CD4-positive, alpha-beta T cell treated with Interleukin-12 subunit alpha and Interleukin-12 subunit beta, for 1 hour (primary cell): ENCODE data around the gene LCT.
"Not testable (repeated sequence)": the region's sequence is repeated elsewhere in the genome, so short reads cannot be mapped to it uniquely, and the experiment has no call there.

Experiments used
- DNase-seq: peaks from one replicate; pipeline ENCODE4 v3.0.0-alpha.2; 2020

The LCT gene

DNA sequence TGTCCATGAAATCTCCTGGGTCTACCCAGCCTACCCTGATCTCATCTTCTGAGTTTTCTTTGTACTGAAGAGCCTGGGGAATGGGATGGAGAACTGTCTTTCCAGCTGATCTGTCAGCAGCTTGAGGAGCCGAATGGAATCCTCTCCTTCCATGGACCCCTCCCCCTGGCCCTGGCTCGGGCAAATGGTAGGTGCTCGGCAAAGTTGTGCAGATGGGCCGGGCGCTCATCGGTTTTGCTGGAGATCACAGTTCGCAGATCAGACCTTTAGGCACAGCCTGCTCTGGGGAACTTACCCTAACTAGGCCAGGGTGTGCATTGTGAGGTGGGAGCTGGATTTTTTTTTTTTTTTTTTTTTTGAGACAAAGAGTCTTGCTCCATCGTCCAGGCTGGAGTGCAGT is 40.4 kb downstream of the LCT start:
- no peak for DNase-seq

GRCh38 chr2:135795641-135796040 is 41.3 kb downstream of the LCT start:
- DNase-seq, result not testable (repeated sequence)

DNA sequence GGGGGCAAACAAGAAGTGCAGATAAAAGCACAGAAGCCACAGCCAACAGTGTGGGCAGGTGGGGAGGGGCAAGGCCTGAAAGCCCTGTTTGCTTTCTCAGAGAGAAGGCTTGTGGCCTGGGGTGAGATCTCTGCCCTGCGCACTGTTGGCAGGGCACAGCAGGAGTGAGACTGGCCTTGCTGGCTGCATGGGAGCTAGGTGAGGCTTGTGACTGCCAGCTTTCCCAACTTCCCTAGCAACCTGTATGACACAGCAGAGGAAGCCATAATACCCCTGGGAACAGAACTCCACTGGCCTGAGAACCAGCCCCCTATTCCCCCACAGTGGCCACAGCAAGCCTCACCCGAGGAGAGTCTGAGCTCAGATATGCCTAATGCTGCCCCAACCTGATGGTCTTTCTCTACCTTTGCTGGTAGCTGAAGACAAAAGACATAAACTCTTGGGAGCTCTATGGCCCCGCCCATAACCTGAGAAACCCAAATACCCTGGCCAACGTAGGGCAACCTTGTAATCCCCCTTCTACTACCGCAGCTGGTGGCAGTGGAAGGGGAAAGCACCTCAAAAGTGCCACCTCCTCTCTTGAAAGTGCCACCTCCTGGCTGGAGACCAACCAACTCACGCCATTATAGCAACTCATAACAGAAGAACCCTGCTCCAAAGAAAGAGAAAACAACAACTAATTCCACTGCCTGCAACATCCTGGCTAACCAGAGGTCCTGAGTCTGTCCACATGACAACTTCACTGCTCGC is 44.4 kb downstream of the LCT start:
- no peak for DNase-seq

DNA sequence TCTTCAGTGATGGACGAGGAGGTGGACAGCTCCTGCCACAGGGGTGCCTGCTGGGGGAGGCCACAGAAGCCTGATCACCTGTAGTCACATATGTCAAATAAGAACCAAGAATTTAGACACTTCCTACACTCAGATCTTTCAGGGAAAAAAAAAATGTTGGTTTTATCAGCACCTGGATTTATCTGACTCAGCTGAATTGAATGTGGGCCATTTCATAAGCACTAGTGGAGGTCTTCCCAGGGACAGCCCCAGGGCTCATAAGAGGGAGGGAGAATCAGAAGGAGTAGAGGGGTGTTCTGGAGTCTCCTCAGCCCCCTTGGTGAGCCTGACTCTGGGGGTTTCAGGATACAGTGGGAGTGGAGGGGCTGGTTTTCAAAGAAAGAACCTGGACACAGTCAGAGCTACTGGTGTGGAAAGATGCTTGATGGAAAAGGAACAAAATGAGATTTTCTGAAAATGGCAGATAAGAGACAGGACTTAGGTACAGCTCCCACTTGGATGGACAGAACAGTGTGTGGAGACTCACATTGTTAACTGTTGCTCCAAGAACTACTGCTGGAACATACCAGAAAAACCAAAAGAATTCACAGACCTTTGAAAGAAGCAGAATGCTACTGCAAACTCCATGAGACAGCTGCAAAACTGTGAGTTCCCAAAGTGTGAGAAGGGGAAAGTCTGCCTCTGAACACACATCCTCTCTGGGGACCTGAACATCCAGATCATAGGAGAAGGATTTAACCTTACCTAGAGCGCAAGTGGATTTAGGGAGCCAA is 45.4 kb downstream of the LCT start:
- DNase-seq, result no peak

GRCh38 chr2:135790423-135790822 is 46.6 kb downstream of the LCT start:
- DNase-seq, result no peak

DNA sequence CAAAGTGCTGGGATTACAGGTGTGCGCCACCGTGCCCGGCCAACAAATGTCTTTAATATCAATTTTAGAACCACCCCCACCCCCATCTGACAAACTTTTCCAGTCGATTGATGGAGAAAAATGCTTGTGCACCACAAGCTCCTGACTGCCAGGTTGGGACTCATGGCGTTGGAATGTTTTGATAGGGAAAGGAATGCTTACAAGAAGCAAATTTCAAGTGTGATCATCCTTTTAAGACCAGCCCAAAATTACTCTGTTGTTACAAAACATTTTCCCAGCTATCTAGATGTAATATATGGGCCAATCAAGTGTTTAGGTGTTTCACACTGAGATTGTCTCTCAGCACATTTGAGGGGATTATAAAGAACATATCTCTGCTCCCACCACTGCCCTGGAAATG is 50.2 kb downstream of the LCT start:
- no peak for DNase-seq

DNA sequence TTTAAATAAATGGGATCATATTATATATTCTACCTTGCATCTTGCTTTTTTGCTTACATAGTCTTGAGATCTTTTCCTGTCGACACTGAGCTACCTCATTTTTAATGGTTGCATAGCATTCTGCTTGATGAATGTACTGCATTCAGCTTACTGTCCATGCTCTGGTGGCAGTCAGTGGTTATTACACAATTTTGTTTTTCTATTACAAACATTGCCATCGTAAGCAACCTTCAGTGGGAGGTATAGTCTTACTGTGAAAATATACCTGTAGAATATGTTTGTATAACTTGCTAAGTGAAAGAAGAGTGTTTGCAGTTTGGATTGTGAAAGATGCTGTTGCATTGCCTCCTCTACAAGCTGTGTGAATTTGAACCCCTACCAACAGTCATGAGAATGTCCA is 52.0 kb downstream of the LCT start:
- no peak for DNase-seq

GRCh38 chr2:135783439-135783838 is 53.5 kb downstream of the LCT start:
- no peak for DNase-seq

DNA sequence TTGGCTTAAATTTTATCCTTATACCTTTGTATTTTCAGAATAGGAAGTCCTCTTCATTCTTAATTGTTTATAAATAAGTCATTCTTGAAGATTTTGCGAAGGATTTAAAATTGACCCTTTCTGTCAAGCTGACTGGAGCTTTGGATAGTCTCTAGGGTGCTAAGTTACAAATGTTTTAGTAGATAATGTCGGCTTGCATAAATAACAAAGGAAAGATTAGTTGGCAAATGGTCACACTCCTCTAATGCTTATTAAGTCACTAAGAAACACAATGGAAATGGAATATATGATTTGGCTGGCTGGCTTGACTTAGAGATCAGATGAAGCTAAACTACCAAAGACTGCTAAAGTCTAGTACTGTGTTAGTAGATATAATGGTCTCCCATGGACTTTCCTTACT is 54.8 kb downstream of the LCT start:
- DNase-seq, result no peak

DNA sequence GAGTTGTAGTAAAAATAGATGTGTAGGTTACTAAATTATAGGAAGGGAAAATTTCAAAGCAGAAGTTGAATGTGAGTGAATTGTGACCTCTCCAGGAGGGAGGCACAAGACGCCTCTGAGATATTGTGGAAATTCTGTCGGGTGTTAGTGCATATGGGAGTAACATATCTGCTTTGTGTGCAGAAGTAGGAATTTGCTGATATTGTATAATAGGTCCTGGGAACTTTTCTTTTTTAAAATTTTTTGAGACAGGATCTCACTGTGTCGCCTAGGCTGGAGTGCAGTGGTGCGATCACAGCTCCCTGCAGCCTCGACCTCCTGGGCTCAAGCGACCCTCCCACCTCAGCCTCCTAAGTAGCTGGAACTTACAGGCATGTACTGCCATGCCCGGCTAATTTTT is 60.6 kb downstream of the LCT start:
- no peak for DNase-seq

GRCh38 chr2:135775420-135775819 is 61.6 kb downstream of the LCT start:
- no peak for DNase-seq

GRCh38 chr2:135773917-135774316 is 63.1 kb downstream of the LCT start:
- no peak for DNase-seq

DNA sequence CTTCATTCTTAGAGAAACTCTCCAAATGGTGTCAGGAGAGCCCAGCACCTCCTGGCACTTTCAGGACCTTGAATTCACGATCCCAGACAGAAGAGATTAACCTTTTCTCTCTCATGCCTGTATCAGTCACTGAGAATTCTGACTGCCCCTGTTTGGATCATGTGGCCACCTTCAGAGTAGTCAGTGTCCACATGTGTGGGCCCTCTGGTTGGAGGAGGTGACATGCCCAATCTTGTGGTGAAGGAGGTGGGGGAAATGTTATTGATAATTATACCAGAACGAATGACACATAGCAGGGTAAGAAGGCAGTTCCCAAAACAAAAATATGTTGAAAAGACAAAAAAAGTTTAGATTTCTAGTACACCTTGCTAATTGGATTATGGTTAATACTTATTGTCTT is 63.7 kb downstream of the LCT start:
- DNase-seq, result no peak

DNA sequence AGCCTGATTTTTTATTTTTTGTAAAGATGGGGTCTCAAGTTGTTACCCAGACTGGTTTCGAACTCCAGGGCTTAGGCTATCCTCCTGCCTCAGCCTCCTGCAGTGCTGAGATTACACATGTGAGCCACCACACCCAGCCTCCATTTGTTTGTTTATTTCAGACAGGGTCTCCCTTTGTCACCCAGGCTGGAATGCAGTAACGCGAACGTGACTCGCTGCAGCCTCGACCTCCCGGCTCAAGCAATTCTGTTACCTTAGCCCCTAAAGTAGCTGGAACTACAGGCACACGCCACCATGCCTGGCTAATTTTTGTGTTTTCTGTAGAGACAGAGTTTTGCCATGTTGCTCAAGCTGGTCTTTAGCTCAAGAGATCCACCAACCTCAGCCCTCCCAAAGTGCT is 68.1 kb downstream of the LCT start:
- no peak for DNase-seq

- no peak for DNase-seq
Observed at GRCh38 chr2:135762530-135762929, 74.5 kb downstream of the LCT start.

DNA sequence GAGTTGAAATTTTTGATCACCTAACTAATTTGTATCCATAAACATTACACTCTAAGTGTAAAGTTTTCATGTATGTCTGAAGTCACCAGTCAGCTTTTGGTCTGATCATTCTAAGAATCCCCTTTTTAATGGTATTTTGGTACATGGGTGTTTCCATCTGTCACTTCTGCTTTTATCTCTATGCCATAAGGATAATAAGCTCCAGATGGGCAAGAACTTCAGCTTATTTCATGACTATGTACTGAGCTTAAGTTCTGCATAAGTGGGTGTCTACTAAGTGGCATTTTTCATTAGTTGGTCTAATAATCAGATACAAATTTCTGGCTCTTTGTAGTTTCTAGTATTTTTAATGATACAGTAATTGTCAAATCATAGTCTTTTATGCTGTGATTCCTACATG is 75.0 kb downstream of the LCT start:
- DNase-seq, result no peak

- no peak for DNase-seq
Observed at GRCh38 chr2:135756692-135757091, 80.3 kb downstream of the LCT start.

GRCh38 chr2:135755573-135755972 is 81.4 kb downstream of the LCT start:
- no peak for DNase-seq

DNA sequence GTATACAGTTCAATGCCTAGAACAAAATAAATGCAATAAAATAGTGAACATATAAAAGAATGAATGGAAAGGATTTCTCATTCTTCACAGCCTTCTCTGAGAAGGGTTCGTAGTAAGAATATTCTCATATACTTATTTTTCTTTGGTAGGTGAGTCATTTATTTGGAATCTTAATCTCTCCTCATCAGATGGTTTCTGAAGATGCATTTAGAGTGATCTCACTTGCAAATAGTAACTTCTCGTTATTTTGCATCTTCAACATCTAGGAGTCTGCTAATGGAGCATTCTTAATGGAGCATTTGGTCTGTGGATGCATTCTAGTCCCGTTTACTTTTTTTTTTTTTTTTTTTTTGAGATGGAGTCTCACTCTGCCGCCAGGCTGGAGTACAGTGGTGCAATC is 91.4 kb downstream of the LCT start:
- no peak for DNase-seq

DNA sequence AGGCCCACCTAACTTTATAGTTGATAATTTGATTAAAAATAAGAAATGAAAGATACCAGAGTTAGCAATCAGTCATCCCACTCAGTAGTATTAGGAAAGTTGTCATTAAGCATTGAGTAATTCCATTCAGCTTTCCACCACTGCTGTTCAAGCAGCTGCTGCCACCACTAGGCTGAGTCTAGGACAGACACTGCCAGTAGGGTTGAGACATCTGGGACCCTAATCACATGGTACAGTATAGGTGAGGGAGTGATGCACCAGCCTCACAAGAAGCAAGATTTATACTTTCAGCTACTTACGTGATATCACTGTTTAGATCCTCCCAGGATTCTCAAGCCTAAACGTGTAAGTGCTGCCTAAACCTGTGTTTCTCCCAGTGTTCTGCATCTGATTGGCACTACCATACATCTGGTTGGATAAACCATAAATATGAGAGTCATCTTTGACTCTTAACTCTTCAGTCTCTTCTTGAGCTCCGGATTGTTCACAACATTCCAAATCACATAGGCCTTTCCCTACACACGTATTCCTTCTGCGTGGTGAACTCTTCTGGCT is 92.1 kb downstream of the LCT start:
- peak; percentile 40 for DNase-seq

DNA sequence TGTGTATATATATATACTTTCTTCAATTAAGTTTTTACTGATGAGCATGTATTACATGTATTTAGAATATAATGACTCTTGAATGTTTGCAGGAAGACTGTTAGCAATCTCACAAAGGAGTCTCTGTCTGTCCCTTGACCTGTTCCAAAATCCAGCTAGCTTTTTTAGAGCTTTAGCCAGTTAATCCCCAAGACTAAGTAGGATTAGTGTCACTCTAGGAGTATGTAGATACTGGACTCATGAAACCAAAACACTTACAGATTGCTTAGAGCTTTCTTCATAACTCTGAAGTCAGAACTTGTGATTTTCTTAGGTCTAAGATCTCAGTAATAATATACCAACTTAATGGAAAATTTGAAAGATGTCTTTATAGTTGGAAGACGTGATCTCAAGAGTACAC is 93.1 kb downstream of the LCT start:
- DNase-seq, result no peak

GRCh38 chr2:135742325-135742757 is 94.6 kb downstream of the LCT start:
- DNase-seq, result peak; percentile 63

GRCh38 chr2:135741395-135742324 is 95.3 kb downstream of the LCT start, which contains the start of gene UBXN4:
Gene UBXN4, plus strand, starts transcription at chr2:135741855. Its CDS starts 75 bp downstream, at chr2:135741930.
- DNase-seq, result peak; percentile 97
